NCI-H146 (cell line): ENCODE data around the gene TMEM95.
A peak's percentile ranks its signal among the peaks of the same experiment; 100 is the strongest.
"Not testable (repeated sequence)": the region's sequence is repeated elsewhere in the genome, so short reads cannot be mapped to it uniquely, and the experiment has no call there.

Source experiments
- DNase-seq: peaks from one replicate; lab custom pipeline; 2025; lab: John Stamatoyannopoulos, UW

Gene TMEM95

DNA sequence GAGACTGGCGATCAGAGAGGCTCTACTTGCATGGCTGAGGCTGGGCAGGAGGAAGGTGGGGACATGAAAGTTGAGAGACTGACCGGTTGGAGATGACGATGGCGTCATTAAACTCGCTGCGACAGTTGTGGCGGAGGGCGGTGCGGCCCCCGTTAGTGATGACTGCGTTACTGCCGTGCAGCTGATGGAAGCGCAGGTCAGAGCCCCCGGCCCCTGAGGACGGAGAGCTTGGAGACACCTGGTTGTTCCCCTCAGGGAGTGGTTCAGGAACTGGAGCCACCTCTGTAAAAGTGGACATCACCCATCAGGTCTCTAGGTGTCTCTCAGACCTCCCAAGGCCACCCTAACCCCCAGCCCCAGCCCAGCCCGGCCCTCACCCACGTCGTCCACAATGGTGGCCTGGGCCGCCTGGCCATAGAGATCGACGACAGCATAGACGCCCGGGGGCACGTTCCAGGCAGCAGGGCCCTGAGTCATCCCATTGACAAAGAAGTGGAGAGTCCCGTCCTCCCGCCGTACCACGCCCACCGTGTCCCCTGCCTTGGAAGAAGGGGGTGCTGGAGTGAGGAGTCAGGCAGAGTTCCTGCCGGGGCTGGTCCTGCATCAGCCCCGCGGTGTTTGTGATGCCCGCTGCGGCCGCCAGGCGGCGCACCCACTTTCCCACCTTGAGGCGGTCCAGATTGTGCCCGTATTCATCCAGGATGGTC, 31.1 kb upstream of the TMEM95 start:
- DNase-seq: no peak

GRCh38 chr17:7324438-7324779, 30.5 kb upstream of the TMEM95 start:
- no peak for DNase-seq

DNA sequence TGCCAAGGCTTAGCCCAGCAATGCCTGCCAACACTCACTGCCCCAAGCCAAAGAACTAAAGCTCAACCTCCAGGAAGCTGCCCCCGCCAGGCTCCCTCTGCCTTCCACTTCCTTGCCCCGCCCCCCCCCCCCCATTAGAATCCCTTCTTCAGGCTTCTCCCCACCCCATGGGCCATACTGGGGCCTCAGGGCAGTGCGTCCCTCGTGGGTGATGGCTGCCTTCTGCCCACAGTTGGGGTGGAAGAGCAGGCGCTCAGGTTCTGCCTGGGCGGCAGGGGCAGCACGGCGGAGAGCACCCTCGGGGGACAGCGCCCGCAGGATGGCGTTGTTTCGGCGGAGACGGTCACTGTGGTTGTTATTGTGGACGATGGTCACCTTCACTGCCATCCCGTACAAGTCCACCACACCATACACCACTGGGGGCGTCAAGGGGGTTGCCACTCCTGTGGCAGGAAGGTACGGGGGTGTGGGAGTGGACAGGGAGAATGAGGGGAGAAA, 29.9 kb upstream of the TMEM95 start:
- no peak for DNase-seq

DNA sequence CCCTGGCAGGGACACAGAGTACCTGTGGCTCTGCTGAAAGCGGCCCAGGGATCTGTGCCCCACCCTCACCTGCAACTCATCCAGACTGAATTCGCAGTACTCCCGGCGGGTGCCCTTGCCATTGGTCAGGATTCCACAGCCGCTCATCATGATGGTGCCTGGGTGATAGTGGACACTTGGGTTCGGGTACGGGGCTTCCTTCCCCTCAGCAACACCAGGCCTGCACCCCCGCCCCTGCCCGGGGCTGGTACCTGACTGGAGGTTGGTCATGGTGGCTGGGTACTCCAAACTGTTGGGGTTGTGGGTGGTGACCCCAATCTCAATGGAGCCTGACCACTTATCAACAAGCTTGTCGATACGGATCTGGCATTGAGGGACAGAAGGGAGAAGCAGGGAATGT, 28.8 kb upstream of the TMEM95 start:
- no peak for DNase-seq

DNA sequence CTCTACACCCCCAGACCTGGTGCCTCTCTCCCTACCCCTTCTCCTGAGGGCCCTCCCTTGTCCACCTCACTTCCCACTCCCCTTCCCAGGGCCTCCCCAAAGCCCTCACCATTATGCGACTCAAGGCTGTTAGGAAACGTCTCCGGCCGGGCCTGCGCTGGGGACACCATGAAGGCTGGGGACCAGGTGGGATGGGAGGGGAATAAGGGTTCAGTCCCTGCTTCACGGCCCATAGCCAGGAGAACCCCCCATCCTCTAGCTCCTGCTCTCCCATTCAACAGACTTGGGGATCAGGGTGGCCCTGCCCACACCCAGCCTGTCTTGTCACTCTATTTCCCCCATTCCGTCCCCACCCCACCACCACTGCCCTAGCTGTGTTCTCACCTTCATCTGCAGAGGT, 27.9 kb upstream of the TMEM95 start:
- no peak for DNase-seq

DNA sequence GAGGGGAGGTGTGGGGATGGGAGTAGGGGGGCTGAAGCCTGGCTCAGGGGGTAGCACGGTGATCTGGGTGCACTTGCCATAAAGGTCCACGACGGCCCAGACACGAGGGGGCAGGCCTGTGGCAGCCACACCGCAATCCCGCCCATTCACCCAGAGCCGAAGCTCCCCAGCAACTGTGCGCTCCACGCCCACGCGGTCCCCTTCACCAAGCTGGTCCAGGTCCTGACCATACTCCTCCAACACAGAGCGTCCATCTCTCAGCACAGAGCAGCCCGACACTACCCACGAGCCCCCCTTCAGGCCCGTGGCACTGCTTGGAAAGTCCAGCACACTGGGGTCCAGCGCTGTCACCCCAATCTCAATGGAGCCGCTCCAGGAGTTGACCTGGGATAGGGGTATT, 27.5 kb upstream of the TMEM95 start:
- no peak for DNase-seq

GRCh38 chr17:7328009-7328408, 26.9 kb upstream of the TMEM95 start:
- DNase-seq: no peak

DNA sequence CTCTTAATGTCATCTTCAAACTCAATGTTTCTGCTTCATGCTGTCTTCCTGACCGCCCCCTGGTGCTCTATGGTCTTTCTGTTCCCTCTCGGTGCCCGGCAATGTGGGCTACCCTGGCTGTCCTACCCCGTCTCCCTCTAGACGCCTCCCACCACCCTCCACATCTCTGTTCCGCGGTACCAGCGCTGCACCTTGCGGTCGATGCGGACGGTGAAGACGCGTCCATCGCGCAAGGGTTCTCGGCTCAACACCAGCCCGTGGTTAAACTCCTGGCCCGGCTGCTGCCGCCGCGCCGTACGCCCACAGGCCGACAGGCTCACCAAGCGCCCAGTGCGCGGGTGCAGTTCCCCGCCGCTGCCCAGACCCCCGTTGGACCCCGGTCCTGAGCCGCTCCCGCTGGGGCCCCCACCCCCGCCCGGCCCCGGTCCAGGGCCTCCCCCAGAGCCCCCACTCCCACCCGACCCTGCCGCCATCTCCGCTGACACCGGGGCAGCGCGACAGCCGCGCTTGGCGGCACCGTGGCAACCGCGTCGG, 26.0 kb upstream of the TMEM95 start, which contains the start of gene NEURL4:
NEURL4 (minus strand) TSS at position 496 of the 534 bp plus-strand sequence; CDS start at position 473, 23 bp downstream.
- peak; percentile 62 for DNase-seq

- DNase-seq: peak; percentile 98
These were observed 25.5 kb upstream of the TMEM95 start for GRCh38 chr17:7329374-7329996.

- peak; percentile 86 for DNase-seq
These were observed 24.8 kb upstream of the TMEM95 start for GRCh38 chr17:7329997-7330637.

DNA sequence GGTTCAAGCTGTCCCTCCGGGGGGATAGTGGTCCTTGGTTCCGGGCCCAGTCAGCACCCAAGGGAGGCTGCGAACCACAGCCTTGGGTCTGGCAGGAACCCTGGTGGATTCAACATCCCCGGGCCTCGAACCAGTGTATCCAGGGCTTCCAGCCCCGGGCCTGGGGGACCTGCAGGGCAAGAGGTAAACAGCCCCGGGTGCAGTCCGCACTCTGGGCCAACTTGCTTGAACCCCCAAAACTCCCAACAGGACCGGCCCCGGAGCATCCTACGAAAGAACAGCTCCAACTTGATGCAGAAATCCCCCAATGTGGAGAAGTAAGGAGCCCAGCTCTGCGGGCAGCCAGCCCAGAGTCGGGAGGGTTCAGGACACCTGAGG, 24.3 kb upstream of the TMEM95 start:
- DNase-seq: no peak

DNA sequence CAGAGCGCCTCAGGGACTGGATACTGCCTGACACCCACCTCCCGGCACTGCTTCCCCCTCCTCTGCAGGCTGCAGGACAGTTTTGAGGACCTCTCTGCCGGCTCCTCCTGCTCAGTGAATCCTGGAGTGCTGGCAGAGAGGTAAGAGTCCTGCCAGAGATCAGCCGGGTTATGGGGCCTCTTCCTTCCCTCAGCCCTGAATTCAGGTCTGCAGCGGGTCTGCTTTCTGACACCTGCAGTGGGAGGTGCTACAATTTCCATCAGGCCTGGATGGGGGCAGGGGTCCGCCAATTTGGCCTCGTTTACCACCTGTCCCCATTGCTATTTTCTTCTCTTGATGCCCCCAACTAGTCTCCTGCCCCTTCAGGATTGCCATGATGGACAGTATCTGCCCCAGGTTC, 22.8 kb upstream of the TMEM95 start:
- no peak for DNase-seq

- DNase-seq: not testable (repeated sequence)
These were observed 22.3 kb upstream of the TMEM95 start for GRCh38 chr17:7332600-7333069.

GRCh38 chr17:7334938-7335538, 19.9 kb upstream of the TMEM95 start:
- no peak for DNase-seq

GRCh38 chr17:7335765-7336164, 19.2 kb upstream of the TMEM95 start:
- not testable (repeated sequence) for DNase-seq

GRCh38 chr17:7336240-7337175, 18.4 kb upstream of the TMEM95 start, which contains the start of gene ACAP1:
ACAP1 (plus strand) TSS chr17:7336529; CDS start chr17:7336735, 206 bp downstream.
- no peak for DNase-seq

GRCh38 chr17:7337600-7337999, 17.4 kb upstream of the TMEM95 start:
- not testable (repeated sequence) for DNase-seq

DNA sequence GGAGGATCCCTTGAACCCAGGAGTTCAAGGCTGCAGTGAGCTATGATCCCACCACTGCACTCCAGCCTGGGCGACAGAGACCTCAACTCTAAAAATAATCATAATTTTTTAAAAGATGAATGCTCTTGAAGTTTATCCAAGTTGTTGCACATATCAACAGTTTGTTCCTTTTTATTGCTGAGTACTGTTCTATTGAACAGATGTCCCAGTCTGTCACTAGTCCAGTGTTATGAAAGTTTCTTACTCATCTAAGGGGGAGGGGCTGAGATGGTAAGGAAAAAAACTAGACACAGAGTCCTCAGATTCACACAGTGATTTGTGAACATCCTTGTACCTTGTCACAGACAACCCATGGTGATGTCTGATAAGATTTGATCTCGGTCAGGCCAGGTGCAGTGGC, 14.8 kb upstream of the TMEM95 start:
- DNase-seq: no peak

GRCh38 chr17:7341842-7342241, 13.1 kb upstream of the TMEM95 start:
- no peak for DNase-seq

GRCh38 chr17:7343250-7343649, 11.7 kb upstream of the TMEM95 start:
- DNase-seq: no peak
